ENCODE measurements around the gene TMEM151A.

The TMEM151A gene

GRCh38 chr11:66261578-66261977 is 30.1 kb upstream of the TMEM151A start:
- H2AFZ ChIP-seq (ENCODE audit: low read length): no peak overlapping the region
- DNase-seq (ENCODE audit: low spot score): no peak
- H3K9me3 ChIP-seq (replicated peaks in 1 of 2; ENCODE audit: control insufficient read depth in 2 of 2, insufficient read depth in 1 of 2, low read depth in 1 of 2, low read length in 2 of 2): peaks cover 0 to 2% of the 10 kb centered on the region in 2 donors
- peaks cover 66 to 74% of the 10 kb centered on the region in 2 donors for H3K36me3 ChIP-seq (replicated peaks in 1 of 2; ENCODE audit: control insufficient read depth in 2 of 2, insufficient read depth in 2 of 2, low read length in 2 of 2)
- no peak overlapping the region for H3K4me2 ChIP-seq (ENCODE audit: insufficient read depth, low read length, poor library complexity, severe bottlenecking)
- H4K91ac ChIP-seq (ENCODE audit: low read depth, low read length, poor library complexity): no peak overlapping the region
- H3K4me3 ChIP-seq (ENCODE audit: low read length in 2 of 2): no peak overlapping the region
- H4K8ac ChIP-seq (ENCODE audit: low read depth, low read length): no peak overlapping the region
- H3K27me3 ChIP-seq (ENCODE audit: control insufficient read depth in 3 of 3, insufficient read depth in 3 of 3, low read depth in 1 of 3, low read length in 3 of 3): peaks cover 0 to 2% (median 0%) of the 10 kb centered on the region in 3 experiments
- H2BK12ac ChIP-seq (ENCODE audit: low read length): no peak overlapping the region
- no CpG with 5 or more reads among the region's 16 CpGs for WGBS, 2 donors (ENCODE audit: extremely low coverage in 2 of 2, insufficient read length in 2 of 2, insufficient replicate concordance in 1 of 2)
- H3K27ac ChIP-seq (replicated peaks; ENCODE audit: low read length): no peak overlapping the region
- H3K4ac ChIP-seq (ENCODE audit: low read length): no peak overlapping the region
- peaks cover 7 to 10% of the 10 kb centered on the region in 2 donors for H3K4me1 ChIP-seq (ENCODE audit: control insufficient read depth in 2 of 2, insufficient read depth in 1 of 2, low read depth in 1 of 2, low read length in 2 of 2)
- H2BK5ac ChIP-seq (ENCODE audit: low read length): no peak overlapping the region
- no peak overlapping the region for H2BK120ac ChIP-seq (ENCODE audit: low read depth, low read length)
- H3K18ac ChIP-seq (ENCODE audit: low read length): no peak overlapping the region
- no peak overlapping the region for H2BK15ac ChIP-seq (ENCODE audit: low read length)
- peak overlapping the region; percentile 16 for H3K23ac ChIP-seq (ENCODE audit: low read depth, low read length, poor library complexity)
- H3K14ac ChIP-seq (ENCODE audit: low read length): no peak overlapping the region
- H2AK5ac ChIP-seq (ENCODE audit: low read depth, low read length): no peak overlapping the region
- peaks cover 16% of the 10 kb centered on the region for H3K79me1 ChIP-seq (ENCODE audit: low read depth, low read length)
- H3K9ac ChIP-seq (ENCODE audit: low read depth, low read length, poor library complexity): peak overlapping the region; percentile 17

- no peak overlapping the region for H4K8ac ChIP-seq (ENCODE audit: low read depth, low read length)
- H2BK15ac ChIP-seq (ENCODE audit: low read length): no peak overlapping the region
- H3K27me3 ChIP-seq (ENCODE audit: control insufficient read depth in 3 of 3, insufficient read depth in 3 of 3, low read depth in 1 of 3, low read length in 3 of 3): peaks cover 0 to 2% (median 0%) of the 10 kb centered on the region in 3 experiments
- H2BK12ac ChIP-seq (ENCODE audit: low read length): no peak overlapping the region
- H3K4me3 ChIP-seq (ENCODE audit: low read length in 2 of 2): no peak overlapping the region
- H3K9me3 ChIP-seq (replicated peaks in 1 of 2; ENCODE audit: control insufficient read depth in 2 of 2, insufficient read depth in 1 of 2, low read depth in 1 of 2, low read length in 2 of 2): peaks cover 0 to 2% of the 10 kb centered on the region in 2 donors
- H3K79me1 ChIP-seq (ENCODE audit: low read depth, low read length): peaks cover 16% of the 10 kb centered on the region
- no peak overlapping the region for H3K4ac ChIP-seq (ENCODE audit: low read length)
- no peak overlapping the region for H3K9ac ChIP-seq (ENCODE audit: low read depth, low read length, poor library complexity)
- H2BK120ac ChIP-seq (ENCODE audit: low read depth, low read length): no peak overlapping the region
- no peak overlapping the region for H3K18ac ChIP-seq (ENCODE audit: low read length)
- no CpG with 5 or more reads among the region's 5 CpGs for WGBS, 2 donors (ENCODE audit: extremely low coverage in 2 of 2, insufficient read length in 2 of 2, insufficient replicate concordance in 1 of 2)
- H2AK5ac ChIP-seq (ENCODE audit: low read depth, low read length): no peak overlapping the region
- no peak overlapping the region for H3K14ac ChIP-seq (ENCODE audit: low read length)
- H3K4me2 ChIP-seq (ENCODE audit: insufficient read depth, low read length, poor library complexity, severe bottlenecking): no peak overlapping the region
- H3K27ac ChIP-seq (replicated peaks; ENCODE audit: low read length): no peak overlapping the region
- no peak overlapping the region for H3K23ac ChIP-seq (ENCODE audit: low read depth, low read length, poor library complexity)
- H3K36me3 ChIP-seq (replicated peaks in 1 of 2; ENCODE audit: control insufficient read depth in 2 of 2, insufficient read depth in 2 of 2, low read length in 2 of 2): peaks cover 70 to 77% of the 10 kb centered on the region in 2 donors
- DNase-seq (ENCODE audit: low spot score): no peak
- H4K91ac ChIP-seq (ENCODE audit: low read depth, low read length, poor library complexity): no peak overlapping the region
- H3K4me1 ChIP-seq (ENCODE audit: control insufficient read depth in 2 of 2, insufficient read depth in 1 of 2, low read depth in 1 of 2, low read length in 2 of 2): peaks cover 6 to 12% of the 10 kb centered on the region in 2 donors
- no peak overlapping the region for H2BK5ac ChIP-seq (ENCODE audit: low read length)
- no peak overlapping the region for H2AFZ ChIP-seq (ENCODE audit: low read length)
Observed at GRCh38 chr11:66262191-66262590, 29.5 kb upstream of the TMEM151A start.

GRCh38 chr11:66262696-66263095 is 29.0 kb upstream of the TMEM151A start:
- Histone ChIP-seq H3K79me1 (ENCODE audit: low read depth, low read length) (peaks cover 16% of the 10 kb centered on the region), H3K23ac (ENCODE audit: low read depth, low read length, poor library complexity) (peak overlapping the region; percentile 39), H2BK5ac (ENCODE audit: low read length) (no peak overlapping the region), H3K4ac (ENCODE audit: low read length) (no peak overlapping the region), H2AK5ac (ENCODE audit: low read depth, low read length) (no peak overlapping the region), H2BK15ac (ENCODE audit: low read length) (no peak overlapping the region), H3K4me1 (ENCODE audit: control insufficient read depth in 2 of 2, insufficient read depth in 1 of 2, low read depth in 1 of 2, low read length in 2 of 2) (peaks cover 9 to 12% of the 10 kb centered on the region in 2 donors), H3K14ac (ENCODE audit: low read length) (no peak overlapping the region), H3K9me3 (replicated peaks in 1 of 2; ENCODE audit: control insufficient read depth in 2 of 2, insufficient read depth in 1 of 2, low read depth in 1 of 2, low read length in 2 of 2) (peaks cover 0 to 2% of the 10 kb centered on the region in 2 donors), H4K8ac (ENCODE audit: low read depth, low read length) (no peak overlapping the region), H3K4me3 (ENCODE audit: low read length in 2 of 2) (no peak overlapping the region), H2AFZ (ENCODE audit: low read length) (no peak overlapping the region), H3K4me2 (ENCODE audit: insufficient read depth, low read length, poor library complexity, severe bottlenecking) (no peak overlapping the region), H3K27me3 (ENCODE audit: control insufficient read depth in 3 of 3, insufficient read depth in 3 of 3, low read depth in 1 of 3, low read length in 3 of 3) (peaks cover 0 to 2% (median 0%) of the 10 kb centered on the region in 3 experiments), H4K91ac (ENCODE audit: low read depth, low read length, poor library complexity) (no peak overlapping the region), H3K36me3 (replicated peaks in 1 of 2; ENCODE audit: control insufficient read depth in 2 of 2, insufficient read depth in 2 of 2, low read length in 2 of 2) (peaks cover 70 to 77% of the 10 kb centered on the region in 2 donors), H2BK120ac (ENCODE audit: low read depth, low read length) (no peak overlapping the region), H3K18ac (ENCODE audit: low read length) (no peak overlapping the region), H3K27ac (replicated peaks; ENCODE audit: low read length) (no peak overlapping the region), H2BK12ac (ENCODE audit: low read length) (no peak overlapping the region), H3K9ac (ENCODE audit: low read depth, low read length, poor library complexity) (no peak overlapping the region)
- no CpG with 5 or more reads among the region's 12 CpGs for WGBS, 2 donors (ENCODE audit: extremely low coverage in 2 of 2, insufficient read length in 2 of 2, insufficient replicate concordance in 1 of 2)
- no peak for DNase-seq (ENCODE audit: low spot score)

- no peak overlapping the region for H2BK120ac ChIP-seq (ENCODE audit: low read depth, low read length)
- no peak overlapping the region for H3K4me2 ChIP-seq (ENCODE audit: insufficient read depth, low read length, poor library complexity, severe bottlenecking)
- H2BK12ac ChIP-seq (ENCODE audit: low read length): no peak overlapping the region
- H3K79me1 ChIP-seq (ENCODE audit: low read depth, low read length): peaks cover 16% of the 10 kb centered on the region
- no peak overlapping the region for H3K9ac ChIP-seq (ENCODE audit: low read depth, low read length, poor library complexity)
- no peak overlapping the region for H3K4ac ChIP-seq (ENCODE audit: low read length)
- H3K4me3 ChIP-seq (ENCODE audit: low read length in 2 of 2): no peak overlapping the region
- no peak overlapping the region for H3K27ac ChIP-seq (replicated peaks; ENCODE audit: low read length)
- no peak overlapping the region for H2AFZ ChIP-seq (ENCODE audit: low read length)
- peak overlapping the region; percentile 79 for H4K8ac ChIP-seq (ENCODE audit: low read depth, low read length)
- peaks cover 70 to 77% of the 10 kb centered on the region in 2 donors for H3K36me3 ChIP-seq (replicated peaks in 1 of 2; ENCODE audit: control insufficient read depth in 2 of 2, insufficient read depth in 2 of 2, low read length in 2 of 2)
- no peak overlapping the region for H4K91ac ChIP-seq (ENCODE audit: low read depth, low read length, poor library complexity)
- no CpG with 5 or more reads among the region's 4 CpGs for WGBS, 2 donors (ENCODE audit: extremely low coverage in 2 of 2, insufficient read length in 2 of 2, insufficient replicate concordance in 1 of 2)
- H3K27me3 ChIP-seq (ENCODE audit: control insufficient read depth in 3 of 3, insufficient read depth in 3 of 3, low read depth in 1 of 3, low read length in 3 of 3): peaks cover 0 to 2% (median 0%) of the 10 kb centered on the region in 3 experiments
- no peak overlapping the region for H2BK5ac ChIP-seq (ENCODE audit: low read length)
- no peak overlapping the region for H3K14ac ChIP-seq (ENCODE audit: low read length)
- peaks cover 9 to 12% of the 10 kb centered on the region in 2 donors for H3K4me1 ChIP-seq (ENCODE audit: control insufficient read depth in 2 of 2, insufficient read depth in 1 of 2, low read depth in 1 of 2, low read length in 2 of 2)
- H2AK5ac ChIP-seq (ENCODE audit: low read depth, low read length): no peak overlapping the region
- no peak overlapping the region for H2BK15ac ChIP-seq (ENCODE audit: low read length)
- H3K9me3 ChIP-seq (replicated peaks in 1 of 2; ENCODE audit: control insufficient read depth in 2 of 2, insufficient read depth in 1 of 2, low read depth in 1 of 2, low read length in 2 of 2): peaks cover 0 to 2% of the 10 kb centered on the region in 2 donors
- no peak overlapping the region for H3K18ac ChIP-seq (ENCODE audit: low read length)
- peak overlapping the region; percentile 39 for H3K23ac ChIP-seq (ENCODE audit: low read depth, low read length, poor library complexity)
- DNase-seq (ENCODE audit: low spot score): no peak
Observed at GRCh38 chr11:66263231-66263630, 28.5 kb upstream of the TMEM151A start.
